Upper lobe of left lung (tissue), 6 donors: ENCODE data around the gene GCNT3. TPM values are rescaled to one million over a fixed set of nuclear protein-coding genes. Genes with fewer than 3 reads are reported as not detected.

ENCODE experiments used
- ATAC-seq, 2 donors: fragments of 200-7000 bp; cut with Tn5 transposase; one replicate each; pipeline ENCODE4 v1.9.1; 2022; ENCODE audit warnings: mild to moderate bottlenecking in 2 of 2, moderate library complexity in 2 of 2; ENCODE audit not compliant: low FRiP score in 2 of 2
- DNase-seq, 2 donors: peaks; one replicate each; pipeline ENCODE4 v3.0.0-alpha.2; 2019 to 2020
- H3K27ac ChIP-seq, 4 donors: fragments of 200-600 bp; sonication (generic); one replicate each; pipeline ENCODE4 v1.5.1; 2016 to 2019
- H3K27me3 ChIP-seq, 4 donors: fragments of 200-600 bp; sonication (generic); one replicate each; pipeline ENCODE4 v1.5.1; 2017 to 2019
- H3K36me3 ChIP-seq, 4 donors: fragments of 200-600 bp; sonication (generic); one replicate each; pipeline ENCODE4 v1.5.1; 2016 to 2019
- H3K4me1 ChIP-seq, 4 donors: fragments of 200-600 bp; sonication (generic); one replicate each; pipeline ENCODE4 v1.5.1; 2018 to 2019
- H3K4me3 ChIP-seq, 4 donors: fragments of 200-600 bp; sonication (generic); one replicate each; pipeline ENCODE4 v1.5.1; 2017 to 2019; ENCODE audit warnings: mild to moderate bottlenecking in 2 of 4, moderate library complexity in 1 of 4
- H3K9me3 ChIP-seq, 4 donors: fragments of 200-600 bp; sonication (generic); one replicate each; pipeline ENCODE4 v1.5.1; 2018 to 2019
- CTCF ChIP-seq, 6 experiments: fragments of 450-650 bp in 4 of 6; fragments of 200-600 bp in 2 of 6; sonication (generic) in 2 of 6; IDR thresholded peaks; one replicate each; pipeline ENCODE4 v1.5.1; 2016 to 2019; ENCODE audit warnings: antibody characterized with exemption in 6 of 6
- EP300 ChIP-seq, 4 donors: sonication (generic); formaldehyde crosslinking; IDR thresholded peaks; one replicate each; pipeline ENCODE4 v1.5.1; 2017; ENCODE audit warnings: antibody characterized with exemption in 4 of 4, control low read depth in 2 of 4
- POLR2A ChIP-seq, 4 donors: fragments of 450-650 bp; IDR thresholded peaks; one replicate each; pipeline ENCODE4 v1.5.1; 2016 to 2017; ENCODE audit warnings: antibody characterized with exemption in 4 of 4, mild to moderate bottlenecking in 2 of 4
- POLR2AphosphoS5 ChIP-seq, 2 donors: sonication (generic); formaldehyde crosslinking; IDR thresholded peaks; one replicate each; pipeline ENCODE4 v1.5.1; 2017; ENCODE audit warnings: antibody characterized with exemption in 2 of 2
- WGBS, 2 donors: methylation state at CpG; one replicate each; pipeline ENCODE4 v1.1.5; 2017 to 2018; 5-methylcytosine and 5-hydroxymethylcytosine counted together
- total RNA-seq, 6 donors: library from RNA; depleted of rRNA in 4 of 6; stranded (reverse); fragments of >200 nt in 4 of 6; gene quantifications; one replicate each; pipeline versions ENCODE4 v1.1.0 to v1.2.1, GENCODE V29; 2016 to 2021
- donor health status: DM: no; HTN: no; CAD: no; lungs with moderate emphysema.
- donor health status: DM: no; HTN: yes; CAD: no; lungs with severe emphysema.

The GCNT3 gene
- total RNA-seq, 6 donors from 2014 or later: 0.30 to 5.7 (median 1.6) TPM; not detected in 2

- Histone ChIP-seq H3K27me3 (no peaks in the 10 kb centered on the region), H3K36me3 (no peaks in the 10 kb centered on the region), H3K4me3 (no peak overlapping the region), H3K4me1 (no peaks in the 10 kb centered on the region), H3K9me3 (peaks cover 0 to 9% (median 3%) of the 10 kb centered on the region in 4 donors), H3K27ac (no peak overlapping the region)
- 85 to 88% methylated on average over 8 of the region's 8 CpGs for WGBS, 2 donors
- TF ChIP-seq CTCF (IDR thresholded peaks at IDR 0.05): no peak
- no peak for TF ChIP-seq POLR2A (IDR thresholded peaks at IDR 0.05)
- TF ChIP-seq EP300 (IDR thresholded peaks at IDR 0.05): no peak
- TF ChIP-seq POLR2AphosphoS5 (IDR thresholded peaks at IDR 0.05): no peak
- DNase-seq (no peak), ATAC-seq (no peak)
These were observed 42.1 kb upstream of the GCNT3 start for GRCh38 chr15:59569477-59569876.

- Histone ChIP-seq H3K4me1 (no peaks in the 10 kb centered on the region), H3K36me3 (no peaks in the 10 kb centered on the region), H3K9me3 (peaks cover 0 to 8% (median 1%) of the 10 kb centered on the region in 4 donors), H3K4me3 (no peak overlapping the region), H3K27ac (no peak overlapping the region), H3K27me3 (no peaks in the 10 kb centered on the region)
- DNase-seq (no peak), ATAC-seq (no peak)
- WGBS, 2 donors: 56 to 61% methylated on average over 3 of the region's 3 CpGs
- TF ChIP-seq EP300 (IDR thresholded peaks at IDR 0.05) (no peak), POLR2AphosphoS5 (IDR thresholded peaks at IDR 0.05) (no peak), POLR2A (IDR thresholded peaks at IDR 0.05) (no peak), CTCF (IDR thresholded peaks at IDR 0.05) (no peak)
These were observed 41.3 kb upstream of the GCNT3 start for GRCh38 chr15:59570315-59570714.

- Histone ChIP-seq H3K27me3 (no peaks in the 10 kb centered on the region), H3K4me1 (no peaks in the 10 kb centered on the region), H3K4me3 (no peak overlapping the region), H3K9me3 (no peaks in the 10 kb centered on the region), H3K36me3 (no peaks in the 10 kb centered on the region), H3K27ac (no peak overlapping the region)
- no peak for DNase-seq
- no peak for ATAC-seq
- no peak for TF ChIP-seq CTCF (IDR thresholded peaks at IDR 0.05)
- 88 to 92% methylated on average over 6 of the region's 6 CpGs for WGBS, 2 donors
These were observed 40.0 kb upstream of the GCNT3 start for GRCh38 chr15:59571606-59572005.

DNA sequence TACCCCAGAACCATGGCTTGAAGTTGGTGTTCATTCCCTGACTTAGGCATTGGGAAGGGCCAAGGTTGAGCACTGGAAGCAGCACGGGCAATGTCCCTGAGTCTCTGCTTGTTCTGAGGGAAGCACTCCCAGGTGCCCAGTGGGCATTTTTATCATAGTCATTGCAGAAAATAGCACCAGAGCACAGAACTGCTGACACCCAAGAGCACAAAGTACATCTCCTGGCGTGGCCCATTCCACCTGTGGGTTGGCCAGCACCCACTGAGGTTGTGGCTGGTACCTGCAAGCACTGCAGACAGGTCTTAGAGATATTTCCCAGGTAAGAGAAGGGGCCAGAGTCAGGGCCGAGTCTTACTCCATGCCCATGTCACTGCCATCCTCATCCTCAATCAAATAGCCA, 28.5 kb upstream of the GCNT3 start:
- ATAC-seq: no peak
- WGBS, 2 donors: 67 to 88% methylated on average over 2 to 3 of the region's 3 CpGs

More for the DNA sequence above, 28.5 kb upstream of the GCNT3 start:
- H3K27me3 ChIP-seq: no peaks in the 10 kb centered on the region
- H3K4me1 ChIP-seq: peaks cover 0 to 4% (median 0%) of the 10 kb centered on the region in 4 donors
- H3K9me3 ChIP-seq: no peaks in the 10 kb centered on the region
- no peaks in the 10 kb centered on the region for H3K36me3 ChIP-seq
- TF ChIP-seq POLR2AphosphoS5 (IDR thresholded peaks at IDR 0.05) (no peak), CTCF (IDR thresholded peaks at IDR 0.05) (no peak), EP300 (IDR thresholded peaks at IDR 0.05) (no peak), POLR2A (IDR thresholded peaks at IDR 0.05) (no peak)
- H3K27ac ChIP-seq: no peak overlapping the region
- no peak for DNase-seq
- no peak overlapping the region for H3K4me3 ChIP-seq
